HUES48 (cell line): Measurements from ENCODE around the gene SOBP.
A peak's percentile ranks its signal among the peaks of the same experiment; 100 is the strongest.

ENCODE experiments used
- H3K27ac ChIP-seq: one replicate; pipeline ENCODE4 v1.7.0; 2013; ENCODE audit warnings: low read depth, low read length, inconsistent platforms
- H3K27me3 ChIP-seq: 2 replicates; pipeline ENCODE4 v1.6.1; 2013; ENCODE audit warnings: mild to moderate bottlenecking, low read length; ENCODE audit not compliant: control insufficient read depth, insufficient read depth
- H3K36me3 ChIP-seq: 2 replicates; pipeline ENCODE4 v1.6.1; 2013; ENCODE audit warnings: low read length; ENCODE audit not compliant: control insufficient read depth, insufficient read depth
- H3K4me1 ChIP-seq: 2 replicates; pipeline ENCODE4 v1.6.1; 2013; ENCODE audit warnings: mild to moderate bottlenecking, low read length; ENCODE audit not compliant: control insufficient read depth, insufficient read depth
- H3K4me3 ChIP-seq: 2 replicates; pipeline ENCODE4 v1.5.1; 2013; ENCODE audit warnings: mild to moderate bottlenecking, low read depth, low read length
- H3K9ac ChIP-seq: 2 replicates; pipeline ENCODE4 v1.6.1; 2013; ENCODE audit warnings: mild to moderate bottlenecking, low read depth, low read length, moderate library complexity
- H3K9me3 ChIP-seq: 2 replicates; pipeline ENCODE4 v1.6.1; 2013; ENCODE audit warnings: low read length; ENCODE audit not compliant: control insufficient read depth, insufficient read depth

SOBP gene, protein sequence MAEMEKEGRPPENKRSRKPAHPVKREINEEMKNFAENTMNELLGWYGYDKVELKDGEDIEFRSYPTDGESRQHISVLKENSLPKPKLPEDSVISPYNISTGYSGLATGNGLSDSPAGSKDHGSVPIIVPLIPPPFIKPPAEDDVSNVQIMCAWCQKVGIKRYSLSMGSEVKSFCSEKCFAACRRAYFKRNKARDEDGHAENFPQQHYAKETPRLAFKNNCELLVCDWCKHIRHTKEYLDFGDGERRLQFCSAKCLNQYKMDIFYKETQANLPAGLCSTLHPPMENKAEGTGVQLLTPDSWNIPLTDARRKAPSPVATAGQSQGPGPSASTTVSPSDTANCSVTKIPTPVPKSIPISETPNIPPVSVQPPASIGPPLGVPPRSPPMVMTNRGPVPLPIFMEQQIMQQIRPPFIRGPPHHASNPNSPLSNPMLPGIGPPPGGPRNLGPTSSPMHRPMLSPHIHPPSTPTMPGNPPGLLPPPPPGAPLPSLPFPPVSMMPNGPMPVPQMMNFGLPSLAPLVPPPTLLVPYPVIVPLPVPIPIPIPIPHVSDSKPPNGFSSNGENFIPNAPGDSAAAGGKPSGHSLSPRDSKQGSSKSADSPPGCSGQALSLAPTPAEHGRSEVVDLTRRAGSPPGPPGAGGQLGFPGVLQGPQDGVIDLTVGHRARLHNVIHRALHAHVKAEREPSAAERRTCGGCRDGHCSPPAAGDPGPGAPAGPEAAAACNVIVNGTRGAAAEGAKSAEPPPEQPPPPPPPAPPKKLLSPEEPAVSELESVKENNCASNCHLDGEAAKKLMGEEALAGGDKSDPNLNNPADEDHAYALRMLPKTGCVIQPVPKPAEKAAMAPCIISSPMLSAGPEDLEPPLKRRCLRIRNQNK

DNA sequence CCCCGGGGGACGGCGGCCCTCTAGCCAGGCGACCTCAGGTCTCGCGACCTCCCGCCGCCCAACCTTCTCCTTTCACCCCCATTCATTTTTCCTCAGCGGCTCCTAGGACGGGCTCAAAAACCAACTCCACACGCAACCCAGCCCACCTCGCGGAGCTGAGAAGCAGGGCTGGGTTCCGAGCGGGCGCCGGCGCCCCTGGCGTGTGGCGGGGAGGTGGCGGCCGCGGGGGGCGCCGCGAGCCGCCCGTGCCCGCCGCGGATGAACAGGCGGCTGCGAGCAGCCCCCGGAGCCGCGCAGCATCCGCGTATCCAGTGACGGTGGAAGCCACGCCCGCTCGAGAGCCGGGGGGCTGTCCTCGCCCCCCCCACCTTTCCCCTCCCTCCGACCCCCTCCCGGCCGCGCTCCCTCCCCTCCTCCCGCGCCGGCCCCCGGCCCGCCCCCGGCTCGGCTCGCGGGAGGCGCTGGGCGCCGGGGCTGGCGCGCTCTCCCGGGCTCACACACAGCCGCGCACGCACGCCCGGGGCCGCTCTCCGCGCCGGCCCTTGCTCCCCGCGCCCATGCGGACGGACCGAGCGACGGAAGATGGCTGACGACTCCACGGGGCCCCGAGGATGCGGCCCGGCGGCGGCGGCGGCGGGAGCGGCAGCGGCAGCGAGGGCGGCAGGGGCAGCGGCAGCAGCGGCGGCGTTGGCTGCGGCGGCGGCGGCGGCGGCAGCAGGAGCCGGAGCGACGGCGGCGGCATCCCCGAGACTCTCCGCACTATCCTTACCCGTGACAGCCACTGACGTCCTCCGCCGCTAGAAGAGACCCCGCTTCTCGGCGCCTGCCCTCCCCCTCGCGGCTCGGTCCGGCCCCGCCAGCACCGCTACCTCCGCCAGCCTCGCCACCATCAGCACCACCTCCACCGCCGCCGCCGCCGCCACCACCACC, at the start of gene SOBP:
Gene SOBP, plus strand, starts transcription at position 482 of the 930 bp plus-strand sequence. CDS start 500 bp downstream, outside the sequence.
- Histone ChIP-seq H3K4me3 (peak within 1 kb of the TSS; percentile 79), H3K9me3 (no peaks in the 10 kb centered on the region), H3K27me3 (peaks cover 63% of the 10 kb centered on the region), H3K36me3 (no peaks in the 10 kb centered on the region), H3K27ac (peak within 1 kb of the TSS; percentile 23), H3K4me1 (peaks cover 23% of the 10 kb centered on the region), H3K9ac (no peak within 1 kb of the TSS)

DNA sequence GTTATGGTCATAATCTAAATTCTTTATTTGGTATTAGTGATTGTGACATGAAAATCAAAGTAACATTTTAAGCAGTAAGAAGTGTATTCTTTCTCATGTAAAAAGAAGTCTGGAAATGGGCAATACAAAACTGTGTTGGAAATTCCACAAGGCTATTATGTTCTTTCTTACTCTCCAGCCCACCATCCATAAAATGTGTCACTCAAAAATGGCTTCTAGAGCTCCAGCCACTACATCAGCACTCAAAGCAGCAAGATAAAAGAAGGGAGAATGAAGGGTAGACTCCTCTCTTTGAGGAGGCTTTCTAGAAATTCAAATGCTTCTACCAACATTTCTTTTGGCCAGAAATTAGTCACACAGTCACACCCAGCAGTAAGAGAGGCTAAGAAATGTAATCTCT, 49.0 kb upstream of the SOBP start:
- Histone ChIP-seq H3K9ac (no peak overlapping the region), H3K27me3 (no peaks in the 10 kb centered on the region), H3K9me3 (no peaks in the 10 kb centered on the region), H3K4me3 (no peak overlapping the region), H3K27ac (no peak overlapping the region), H3K4me1 (no peaks in the 10 kb centered on the region), H3K36me3 (no peaks in the 10 kb centered on the region)

DNA sequence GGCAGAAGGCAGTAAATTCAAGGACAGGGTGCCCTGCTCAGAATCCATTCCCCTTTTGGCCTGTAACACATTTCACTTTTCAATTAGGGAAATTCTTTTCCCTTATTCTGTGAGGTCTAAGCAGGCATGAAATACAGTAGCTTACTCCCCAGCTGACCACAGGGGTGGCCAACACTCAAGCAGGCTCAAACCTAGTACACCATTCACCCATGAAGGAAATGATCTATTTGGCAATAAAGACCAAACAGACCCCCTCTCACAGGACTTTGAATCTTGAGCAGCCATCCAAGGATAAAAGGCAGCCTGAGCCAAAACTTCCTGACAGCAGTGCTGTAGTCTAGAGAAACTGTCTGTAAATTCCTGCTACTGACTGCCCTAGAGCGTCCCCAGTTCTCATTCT, 48.2 kb upstream of the SOBP start:
- Histone ChIP-seq H3K9ac (no peak overlapping the region), H3K27me3 (no peaks in the 10 kb centered on the region), H3K27ac (no peak overlapping the region), H3K36me3 (no peaks in the 10 kb centered on the region), H3K4me3 (no peak overlapping the region), H3K9me3 (peaks cover 2% of the 10 kb centered on the region; the same call in 1 of the 2 replicates), H3K4me1 (no peaks in the 10 kb centered on the region)

DNA sequence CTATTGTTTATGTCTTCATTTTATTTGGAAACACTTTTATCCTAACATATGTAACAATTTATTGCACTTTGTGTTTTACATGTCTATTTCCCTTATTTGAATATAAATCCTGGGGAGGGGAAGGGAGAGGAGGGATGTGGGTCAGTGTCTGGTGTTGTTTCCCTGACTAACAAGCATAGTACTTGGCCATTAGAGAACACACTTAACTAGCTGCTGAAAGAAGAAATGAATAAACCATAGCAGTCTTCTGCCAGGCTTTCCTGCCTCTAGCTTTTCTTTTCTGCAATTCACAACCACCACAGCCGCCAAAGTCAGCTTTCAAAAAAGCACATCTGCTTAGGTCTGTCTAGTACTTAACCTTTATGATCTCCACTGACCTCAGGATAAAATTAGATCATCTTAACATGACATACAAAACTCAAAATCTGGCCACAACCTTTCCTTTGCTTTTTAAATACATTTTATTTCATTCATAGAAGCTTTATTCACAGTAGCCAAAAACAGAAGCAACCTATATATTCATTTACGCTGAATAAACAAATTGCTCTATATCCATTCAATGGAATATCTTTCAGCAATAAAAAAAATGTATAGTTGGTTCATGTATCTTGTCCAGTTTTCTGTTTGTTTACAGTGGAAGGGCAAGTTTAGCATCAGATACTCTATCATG, 46.8 kb upstream of the SOBP start:
- peaks cover 14% of the 10 kb centered on the region for H3K9me3 ChIP-seq
- no peaks in the 10 kb centered on the region for H3K36me3 ChIP-seq
- no peaks in the 10 kb centered on the region for H3K4me1 ChIP-seq
- H3K27ac ChIP-seq = no peak overlapping the region
- H3K9ac ChIP-seq = no peak overlapping the region
- H3K4me3 ChIP-seq = no peak overlapping the region
- no peaks in the 10 kb centered on the region for H3K27me3 ChIP-seq

GRCh38 chr6:107443608-107444267, 46.2 kb upstream of the SOBP start:
- H3K27me3 ChIP-seq = no peaks in the 10 kb centered on the region
- no peak overlapping the region for H3K27ac ChIP-seq
- peaks cover 14% of the 10 kb centered on the region for H3K9me3 ChIP-seq
- H3K4me1 ChIP-seq = no peaks in the 10 kb centered on the region
- no peak overlapping the region for H3K4me3 ChIP-seq
- H3K9ac ChIP-seq = no peak overlapping the region
- H3K36me3 ChIP-seq = no peaks in the 10 kb centered on the region

DNA sequence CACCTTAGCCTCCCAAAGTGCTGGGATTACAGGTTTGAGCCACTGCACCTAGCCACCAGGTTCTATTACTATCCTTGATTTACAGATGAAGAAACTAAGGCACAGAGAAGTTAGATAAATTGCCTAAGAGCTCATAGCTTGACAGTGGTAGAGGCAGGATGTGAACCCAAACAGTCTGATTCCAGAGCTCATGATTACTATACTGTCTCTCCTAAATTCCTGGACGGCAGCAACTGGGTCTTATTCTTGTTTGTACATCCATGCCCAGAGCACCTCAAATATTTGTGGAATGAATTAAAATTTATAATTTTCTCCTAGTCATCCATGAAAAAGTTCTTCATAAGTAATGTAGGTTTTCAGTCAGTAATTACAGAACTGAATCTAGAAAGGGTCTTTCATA, 45.6 kb upstream of the SOBP start:
- H3K27ac ChIP-seq = no peak overlapping the region

DNA sequence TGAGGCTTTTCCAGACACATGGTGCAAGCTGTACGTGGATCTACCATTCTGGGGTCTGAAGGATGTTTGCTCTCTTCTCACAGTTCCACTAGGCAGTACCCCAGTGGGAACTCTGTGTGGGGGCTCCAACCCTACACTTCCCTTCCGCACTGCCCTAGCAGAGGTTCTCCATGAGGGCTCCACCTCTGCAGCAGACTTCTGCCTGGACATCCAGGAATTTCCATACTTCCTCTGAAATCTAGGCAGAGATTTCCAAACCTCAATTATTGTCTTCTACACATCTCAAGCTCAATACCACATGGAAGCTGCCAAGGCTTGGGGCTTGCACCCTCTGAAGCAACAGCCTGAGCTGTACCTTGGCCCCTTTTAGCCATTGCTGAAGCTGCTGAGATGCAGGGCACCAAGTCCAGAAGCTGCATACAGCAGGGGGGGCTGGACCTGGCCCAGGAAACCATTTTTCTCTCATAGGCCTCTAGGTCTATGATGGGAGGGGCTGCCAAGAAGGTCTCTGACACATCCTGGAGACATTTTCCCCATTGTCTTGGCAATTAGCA, 42.2 kb upstream of the SOBP start:
- Histone ChIP-seq H3K36me3 (peaks cover 4% of the 10 kb centered on the region; the same call in 1 of the 2 replicates), H3K4me3 (no peak overlapping the region), H3K9me3 (peaks cover 14% of the 10 kb centered on the region), H3K9ac (no peak overlapping the region), H3K27ac (no peak overlapping the region), H3K4me1 (no peaks in the 10 kb centered on the region), H3K27me3 (no peaks in the 10 kb centered on the region)

More for the DNA sequence above, 45.6 kb upstream of the SOBP start:
- H3K9me3 ChIP-seq = peaks cover 14% of the 10 kb centered on the region
- no peak overlapping the region for H3K9ac ChIP-seq
- no peaks in the 10 kb centered on the region for H3K4me1 ChIP-seq
- no peaks in the 10 kb centered on the region for H3K27me3 ChIP-seq
- H3K4me3 ChIP-seq = no peak overlapping the region
- H3K36me3 ChIP-seq = no peaks in the 10 kb centered on the region

- peaks cover 4% of the 10 kb centered on the region; the same call in 1 of the 2 replicates for H3K36me3 ChIP-seq
These were observed 41.1 kb upstream of the SOBP start for GRCh38 chr6:107448776-107449175.

DNA sequence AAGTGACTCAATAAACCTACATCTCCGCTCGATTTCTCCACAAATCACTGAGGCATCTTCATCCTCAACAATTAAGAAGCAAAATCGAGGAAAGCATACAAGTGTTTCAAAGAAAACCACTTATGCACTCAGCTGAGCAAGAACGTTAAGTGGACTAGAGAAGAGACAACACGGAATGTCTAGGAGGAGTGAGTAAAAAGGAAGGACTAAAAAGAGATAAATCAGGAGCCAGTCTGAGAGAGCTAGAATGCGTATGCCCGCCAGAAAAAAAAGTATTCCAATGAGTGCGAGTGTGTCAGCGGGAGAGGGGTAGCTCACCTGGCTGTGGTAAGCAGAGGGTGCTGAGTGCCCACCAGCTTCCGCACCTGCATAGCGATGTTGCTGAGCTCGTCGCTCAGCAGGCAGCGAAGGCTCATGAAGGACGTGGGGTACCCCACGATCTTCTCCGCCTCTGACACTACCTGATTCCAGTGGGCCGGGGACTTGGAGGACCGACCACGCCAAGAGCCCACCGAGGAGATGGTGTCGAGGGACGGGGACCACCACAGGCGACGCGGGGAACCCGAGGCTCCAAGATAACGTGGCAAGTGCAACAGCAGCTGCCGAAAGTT, 31.1 kb upstream of the SOBP start:
- H3K9me3 ChIP-seq = no peaks in the 10 kb centered on the region
- H3K4me1 ChIP-seq = peaks cover 5% of the 10 kb centered on the region; the same call in 1 of the 2 replicates
- peak overlapping the region; percentile 89 for H3K4me3 ChIP-seq
- peak overlapping the region; percentile 71 for H3K9ac ChIP-seq
- no peaks in the 10 kb centered on the region for H3K27me3 ChIP-seq
- peak overlapping the region; percentile 82 for H3K27ac ChIP-seq
- no peaks in the 10 kb centered on the region for H3K36me3 ChIP-seq

More at GRCh38 chr6:107448776-107449175, 41.1 kb upstream of the SOBP start:
- no peak overlapping the region for H3K9ac ChIP-seq
- H3K27ac ChIP-seq = no peak overlapping the region
- no peak overlapping the region for H3K4me3 ChIP-seq
- peaks cover 14% of the 10 kb centered on the region for H3K9me3 ChIP-seq
- H3K4me1 ChIP-seq = no peaks in the 10 kb centered on the region
- H3K27me3 ChIP-seq = no peaks in the 10 kb centered on the region
